Upper lobe of right lung (tissue), 1 donor: ENCODE data around the gene ZNF577. TPM values are rescaled to one million over a fixed set of nuclear protein-coding genes. Genes with fewer than 3 reads are reported as not detected.
"Not testable (repeated sequence)": the region's sequence is repeated elsewhere in the genome, so short reads cannot be mapped to it uniquely, and the experiment has no call there.

Source experiments
- ATAC-seq: fragments of 200-7000 bp; cut with Tn5 transposase; one replicate; pipeline ENCODE4 v1.9.1; 2020; ENCODE audit warnings: mild to moderate bottlenecking, moderate library complexity
- DNase-seq: peaks from one replicate; pipeline ENCODE4 v3.0.0-alpha.2; 2020
- H3K27ac ChIP-seq: fragments of 200-600 bp; one replicate; pipeline ENCODE4 v1.8.0; 2022
- H3K27me3 ChIP-seq: fragments of 200-600 bp; one replicate; pipeline ENCODE4 v1.8.0; 2022; ENCODE audit warnings: mild to moderate bottlenecking
- H3K36me3 ChIP-seq: fragments of 200-600 bp; one replicate; pipeline ENCODE4 v1.8.0; 2022
- H3K4me1 ChIP-seq: fragments of 200-600 bp; one replicate; pipeline ENCODE4 v1.8.0; 2022
- H3K4me3 ChIP-seq: fragments of 200-600 bp; one replicate; pipeline ENCODE4 v1.8.0; 2022; ENCODE audit warnings: mild to moderate bottlenecking
- H3K9me3 ChIP-seq: fragments of 200-600 bp; one replicate; pipeline ENCODE4 v1.8.0; 2022
- CTCF ChIP-seq: fragments of 200-600 bp; IDR thresholded peaks from one replicate; pipeline ENCODE4 v1.8.0; 2022; ENCODE audit warnings: antibody characterized with exemption
- intact Hi-C: fragments of 100-400 bp; cut with DNase I; formaldehyde crosslinking; loops from one replicate; pipeline ENCODE4 v1.11.0; 2022
- total RNA-seq: library from RNA; stranded (reverse); fragmentation: NEBNext Ultra II Directional; extraction: Animal tissue kit (Norgen Biotek cat#: 25700); gene quantifications from one replicate; pipeline ENCODE4 v1.2.1, GENCODE V29; 2021
- donor health status: DM: no; HTN: yes; CAD: no; lungs with severe emphysema.

Gene ZNF577
- total RNA-seq, 1 donor from 2014 or later = 9.4 TPM

- Histone ChIP-seq H3K4me1 (peaks cover 8% of the 10 kb centered on the region), H3K27ac (peak overlapping the region; percentile 87), H3K36me3 (peaks cover 15% of the 10 kb centered on the region), H3K9me3 (peaks cover 25% of the 10 kb centered on the region), H3K27me3 (no peaks in the 10 kb centered on the region), H3K4me3 (peak overlapping the region; percentile 77)
- ATAC-seq = no peak
- TF ChIP-seq CTCF = no peak
- intact Hi-C loops = no loop called here
- DNase-seq = no peak
Observed at GRCh38 chr19:51926426-51926783, 38.7 kb upstream of the ZNF577 start.

- H3K27ac ChIP-seq = no peak overlapping the region
- DNase-seq (no peak), ATAC-seq (no peak)
- no peak overlapping the region for H3K4me3 ChIP-seq
- intact Hi-C loops = no loop called here
- no peaks in the 10 kb centered on the region for H3K4me1 ChIP-seq
- no peaks in the 10 kb centered on the region for H3K36me3 ChIP-seq
- H3K9me3 ChIP-seq = peaks cover 32% of the 10 kb centered on the region
- H3K27me3 ChIP-seq = no peaks in the 10 kb centered on the region
- no peak for TF ChIP-seq CTCF
Observed at GRCh38 chr19:51921949-51922348, 34.2 kb upstream of the ZNF577 start.

GRCh38 chr19:51919606-51920005 lies 31.9 kb upstream of the ZNF577 start:
- TF ChIP-seq CTCF = no peak
- H3K36me3 ChIP-seq = no peaks in the 10 kb centered on the region
- intact Hi-C loops = no loop called here

GRCh38 chr19:51916167-51916566 lies 28.4 kb upstream of the ZNF577 start:
- H3K4me1 ChIP-seq = no peaks in the 10 kb centered on the region
- no peak for DNase-seq
- H3K4me3 ChIP-seq = no peak overlapping the region
- no peaks in the 10 kb centered on the region for H3K36me3 ChIP-seq
- H3K9me3 ChIP-seq = peaks cover 40% of the 10 kb centered on the region
- no peaks in the 10 kb centered on the region for H3K27me3 ChIP-seq
- H3K27ac ChIP-seq = no peak overlapping the region
- no peak for ATAC-seq
- no peak for TF ChIP-seq CTCF
- intact Hi-C loops = no loop called here

More at GRCh38 chr19:51919606-51920005, 31.9 kb upstream of the ZNF577 start:
- DNase-seq (no peak), ATAC-seq (no peak)
- Histone ChIP-seq H3K4me3 (no peak overlapping the region), H3K9me3 (peaks cover 50% of the 10 kb centered on the region), H3K27ac (no peak overlapping the region), H3K27me3 (no peaks in the 10 kb centered on the region), H3K4me1 (no peaks in the 10 kb centered on the region)

- H3K36me3 ChIP-seq = no peaks in the 10 kb centered on the region
- no peak for ATAC-seq
Observed at GRCh38 chr19:51915324-51915867, 27.6 kb upstream of the ZNF577 start.

GRCh38 chr19:51907981-51908380 lies 20.2 kb upstream of the ZNF577 start:
- intact Hi-C loops, ATAC-seq, H3K27ac ChIP-seq, H3K4me3 ChIP-seq, DNase-seq, H3K36me3 ChIP-seq: not testable (repeated sequence)
- H3K4me1 ChIP-seq = peaks cover 10% of the 10 kb centered on the region
- peaks cover 12% of the 10 kb centered on the region for H3K9me3 ChIP-seq
- H3K27me3 ChIP-seq = peaks cover 18% of the 10 kb centered on the region

More at GRCh38 chr19:51915324-51915867, 27.6 kb upstream of the ZNF577 start:
- DNase-seq = no peak
- Histone ChIP-seq H3K27me3 (no peaks in the 10 kb centered on the region), H3K27ac (no peak overlapping the region), H3K4me1 (no peaks in the 10 kb centered on the region), H3K4me3 (no peak overlapping the region), H3K9me3 (peaks cover 32% of the 10 kb centered on the region)
- no peak for TF ChIP-seq CTCF
- intact Hi-C loops = no loop called here

- H3K36me3 ChIP-seq, ATAC-seq, intact Hi-C loops, DNase-seq, H3K4me3 ChIP-seq, H3K9me3 ChIP-seq, H3K27ac ChIP-seq: not testable (repeated sequence)
- Histone ChIP-seq H3K4me1 (peaks cover 13% of the 10 kb centered on the region), H3K27me3 (peaks cover 18% of the 10 kb centered on the region)
Observed at GRCh38 chr19:51906108-51906507, 18.4 kb upstream of the ZNF577 start.

GRCh38 chr19:51905639-51906038 lies 17.9 kb upstream of the ZNF577 start:
- H3K4me1 ChIP-seq = peaks cover 13% of the 10 kb centered on the region
- H3K4me3 ChIP-seq, intact Hi-C loops, H3K27ac ChIP-seq, H3K36me3 ChIP-seq, ATAC-seq, DNase-seq: not testable (repeated sequence)
- H3K9me3 ChIP-seq = peaks cover 12% of the 10 kb centered on the region
- peaks cover 18% of the 10 kb centered on the region for H3K27me3 ChIP-seq
